Parathyroid adenoma (tissue), 2 donors: Measurements from ENCODE around the gene MLXIP.

Experiments used
- H2AFZ ChIP-seq: fragments of 300-600 bp; sonication (generic); one replicate; pipeline ENCODE4 v1.7.0; 2017; ENCODE audit warnings: antibody characterized with exemption, mild to moderate bottlenecking
- H3K27ac ChIP-seq: fragments of 300-600 bp; sonication (generic); one replicate; pipeline ENCODE4 v1.7.0; 2017
- H3K27me3 ChIP-seq: fragments of 300-600 bp; sonication (generic); one replicate; pipeline ENCODE4 v1.7.0; 2017; ENCODE audit warnings: low read length; ENCODE audit not compliant: control insufficient read depth, insufficient read depth
- H3K36me3 ChIP-seq: fragments of 300-600 bp; sonication (generic); one replicate; pipeline ENCODE4 v1.7.0; 2017; ENCODE audit warnings: low read length; ENCODE audit not compliant: control insufficient read depth, insufficient read depth
- H3K4me1 ChIP-seq: fragments of 300-600 bp; sonication (generic); one replicate; pipeline ENCODE4 v1.7.0; 2017; ENCODE audit warnings: control low read depth
- H3K4me2 ChIP-seq: fragments of 300-600 bp; sonication (generic); one replicate; pipeline ENCODE4 v1.7.0; 2017; ENCODE audit warnings: low read length
- H3K4me3 ChIP-seq: fragments of 300-600 bp; sonication (generic); one replicate; pipeline ENCODE4 v1.7.0; 2017; ENCODE audit warnings: low read depth, low read length
- H3K79me2 ChIP-seq: fragments of 300-600 bp; sonication (generic); one replicate; pipeline ENCODE4 v1.7.0; 2017; ENCODE audit warnings: control low read depth
- H3K9ac ChIP-seq: fragments of 300-600 bp; sonication (generic); one replicate; pipeline ENCODE4 v1.7.0; 2017; ENCODE audit warnings: mild to moderate bottlenecking
- H3K9me3 ChIP-seq: fragments of 300-600 bp; sonication (generic); one replicate; pipeline ENCODE4 v1.7.0; 2017; ENCODE audit warnings: low read length; ENCODE audit not compliant: control insufficient read depth
- CTCF ChIP-seq: fragments of 300-600 bp; sonication (generic); IDR thresholded peaks from one replicate; pipeline ENCODE4 v1.7.0; 2017; ENCODE audit warnings: antibody characterized with exemption, mild to moderate bottlenecking
- donor health status: primary hyperparathyroidism.

Gene MLXIP

GRCh38 chr12:122167356-122167925 is 88.9 kb downstream of the MLXIP start:
- Histone ChIP-seq H3K79me2 (no peaks in the 10 kb centered on the region), H3K4me3 (no peak overlapping the region), H3K9ac (no peak overlapping the region), H3K9me3 (no peaks in the 10 kb centered on the region), H3K27me3 (no peaks in the 10 kb centered on the region), H3K36me3 (no peaks in the 10 kb centered on the region), H2AFZ (no peak overlapping the region), H3K4me2 (no peak overlapping the region), H3K27ac (no peak overlapping the region), H3K4me1 (no peaks in the 10 kb centered on the region)
- no peak for TF ChIP-seq CTCF

- Histone ChIP-seq H3K36me3 (no peaks in the 10 kb centered on the region), H3K79me2 (no peaks in the 10 kb centered on the region), H3K4me1 (no peaks in the 10 kb centered on the region), H3K4me3 (no peak overlapping the region), H3K27ac (no peak overlapping the region), H2AFZ (no peak overlapping the region), H3K4me2 (no peak overlapping the region), H3K27me3 (no peaks in the 10 kb centered on the region), H3K9me3 (no peaks in the 10 kb centered on the region), H3K9ac (no peak overlapping the region)
- no peak for TF ChIP-seq CTCF
Observed at GRCh38 chr12:122168492-122168891, 89.9 kb downstream of the MLXIP start.

- no peak overlapping the region for H3K27ac ChIP-seq
- no peaks in the 10 kb centered on the region for H3K27me3 ChIP-seq
- H3K4me1 ChIP-seq = no peaks in the 10 kb centered on the region
Observed at GRCh38 chr12:122171399-122171798, 92.8 kb downstream of the MLXIP start.

GRCh38 chr12:122172262-122172939 is 93.8 kb downstream of the MLXIP start:
- Histone ChIP-seq H3K36me3 (no peaks in the 10 kb centered on the region), H3K4me2 (no peak overlapping the region), H3K79me2 (no peaks in the 10 kb centered on the region), H3K9me3 (no peaks in the 10 kb centered on the region), H2AFZ (no peak overlapping the region), H3K4me1 (no peaks in the 10 kb centered on the region), H3K4me3 (no peak overlapping the region), H3K9ac (no peak overlapping the region), H3K27ac (no peak overlapping the region), H3K27me3 (no peaks in the 10 kb centered on the region)
- TF ChIP-seq CTCF = no peak

More at GRCh38 chr12:122171399-122171798, 92.8 kb downstream of the MLXIP start:
- Histone ChIP-seq H3K4me2 (no peak overlapping the region), H2AFZ (no peak overlapping the region), H3K4me3 (no peak overlapping the region), H3K79me2 (no peaks in the 10 kb centered on the region), H3K9me3 (no peaks in the 10 kb centered on the region), H3K9ac (no peak overlapping the region), H3K36me3 (no peaks in the 10 kb centered on the region)
- no peak for TF ChIP-seq CTCF
